GM04503 (cell line): ENCODE results near the gene KRTAP9-1.
A peak's percentile ranks its signal among the peaks of the same experiment; 100 is the strongest.
"Not testable (repeated sequence)": the region's sequence is repeated elsewhere in the genome, so short reads cannot be mapped to it uniquely, and the experiment has no call there.

ENCODE experiments used
- DNase-seq: peaks from one replicate; pipeline ENCODE4 v3.0.0-alpha.2; 2012; ENCODE audit warnings: low read depth

The KRTAP9-1 gene

GRCh38 chr17:41178843-41179616, 10.7 kb upstream of the KRTAP9-1 start:
- DNase-seq = peak; percentile 28

- no peak for DNase-seq
Observed at GRCh38 chr17:41184480-41184961, 5.2 kb upstream of the KRTAP9-1 start, which contains the start of gene KRTAP4-1. Gene KRTAP4-1, minus strand, starts transcription at chr17:41184911. Its CDS starts 57 bp downstream, at chr17:41184854.

GRCh38 chr17:41185001-41185400, 4.7 kb upstream of the KRTAP9-1 start:
- DNase-seq = no peak

GRCh38 chr17:41186872-41187271, 2.8 kb upstream of the KRTAP9-1 start:
- no peak for DNase-seq

- DNase-seq = no peak
Observed at GRCh38 chr17:41190328-41190727, 641 bp downstream of the KRTAP9-1 start.

- DNase-seq = no peak
Observed at GRCh38 chr17:41196068-41196467, 6.4 kb downstream of the KRTAP9-1 start.

- DNase-seq = no peak
Observed at GRCh38 chr17:41199421-41200078, 9.9 kb downstream of the KRTAP9-1 start.

GRCh38 chr17:41211845-41212466, 22.3 kb downstream of the KRTAP9-1 start:
- DNase-seq = peak; percentile 21

- no peak for DNase-seq
Observed at GRCh38 chr17:41212524-41213169, 23.0 kb downstream of the KRTAP9-1 start.

GRCh38 chr17:41215681-41216080, 26.0 kb downstream of the KRTAP9-1 start:
- no peak for DNase-seq

GRCh38 chr17:41223821-41224220, 34.1 kb downstream of the KRTAP9-1 start:
- no peak for DNase-seq

GRCh38 chr17:41226051-41226450, 36.4 kb downstream of the KRTAP9-1 start:
- no peak for DNase-seq

GRCh38 chr17:41226598-41227095, 37.0 kb downstream of the KRTAP9-1 start, which contains the start of gene KRTAP9-2:
Gene KRTAP9-2, plus strand, starts transcription at chr17:41226648. Its CDS starts 7 bp downstream, at chr17:41226655.
- DNase-seq = not testable (repeated sequence)

GRCh38 chr17:41230094-41230493, 40.4 kb downstream of the KRTAP9-1 start:
- no peak for DNase-seq

- DNase-seq = no peak
Observed at GRCh38 chr17:41231731-41232130, 42.0 kb downstream of the KRTAP9-1 start.

- DNase-seq = not testable (repeated sequence)
Observed at GRCh38 chr17:41232399-41233105, 42.9 kb downstream of the KRTAP9-1 start, which contains the start of gene KRTAP9-3. Gene KRTAP9-3, plus strand, starts transcription at chr17:41232449. Its CDS starts 53 bp downstream, at chr17:41232502.

GRCh38 chr17:41237116-41237515, 47.4 kb downstream of the KRTAP9-1 start:
- DNase-seq = not testable (repeated sequence)

- DNase-seq = not testable (repeated sequence)
Observed at GRCh38 chr17:41237949-41238437, 48.3 kb downstream of the KRTAP9-1 start, which contains the start of gene KRTAP9-8. Gene KRTAP9-8, plus strand, starts transcription at chr17:41237999. Its CDS starts 53 bp downstream, at chr17:41238052.
